HepG2 (cell line): ENCODE data around the gene GINM1. TPM values are rescaled to one million over a fixed set of nuclear protein-coding genes. Genes with fewer than 3 reads are reported as not detected.
A peak's percentile ranks its signal among the peaks of the same experiment; 100 is the strongest.

ENCODE experiments used
- ATAC-seq: fragments of 200-7000 bp; cut with Tn5 transposase; 3 replicates; pipeline ENCODE4 v1.9.1; 2020; ENCODE audit warnings: mild to moderate bottlenecking, moderate library complexity
- BruUV-seq: library from RNA; stranded (reverse); fragments of 400-500 nt; replicated peaks from 2 replicates; lab custom pipeline; 2021; lab: Mats Ljungman, UMichigan
- CTCF ChIA-PET: fragments of 300-600 bp; formaldehyde crosslinking; extraction: SDS; loops from one replicate; lab custom pipeline; 2021; ENCODE audit warnings: low total read pairs, inconsistent platforms, low intra/inter-chr PET ratio; lab: Yijun Ruan, JAX
- POLR2A ChIA-PET: fragments of 350-600 bp; sonication (Branson Sonifier 250); formaldehyde crosslinking; loops from one replicate; lab custom pipeline; 2020; ENCODE audit warnings: antibody characterized with exemption, inconsistent platforms; lab: Yijun Ruan, JAX
- DNase-seq: peaks from one replicate; pipeline ENCODE4 v3.0.0-alpha.2; 2015; ENCODE audit warnings: low spot score
- FAIRE-seq: peaks from 3 replicates; lab custom pipeline; 2011; peaks lifted over from hg19 to GRCh38; lab: Jason Lieb, UNC
- H2AFZ ChIP-seq: one replicate; pipeline ENCODE4 v1.6.1; 2011; ENCODE audit warnings: low read length, inconsistent platforms
- H3K27ac ChIP-seq: fragments of 300-600 bp; 3 replicates; pipeline ENCODE4 v1.8.0; 2011; ENCODE audit warnings: mixed run types, mild to moderate bottlenecking, mixed read lengths, low read length, inconsistent platforms; ENCODE audit not compliant: insufficient read depth; ENCODE audit errors: extremely low read length
- H3K27me3 ChIP-seq, 2 experiments: fragments of 200-600 bp in 1 of 2; 2 replicates in 1 of 2; 3 replicates in 1 of 2; pipeline versions ENCODE4 v1.6.0 to v1.8.0; 2011; ENCODE audit warnings: low read length in 2 of 2, mild to moderate bottlenecking in 2 of 2, moderate library complexity in 2 of 2, inconsistent platforms in 1 of 2; ENCODE audit not compliant: insufficient read depth in 2 of 2, control insufficient read depth in 1 of 2
- H3K36me3 ChIP-seq, 2 experiments: fragments of 200-600 bp in 1 of 2; replicated peaks in 1 of 2; 2 replicates in 1 of 2; 3 replicates in 1 of 2; pipeline versions ENCODE4 v1.5.1 to v1.8.0; 2011; ENCODE audit warnings: low read length in 2 of 2, inconsistent platforms in 1 of 2; ENCODE audit not compliant: insufficient read depth in 2 of 2, control insufficient read depth in 1 of 2
- H3K4me1 ChIP-seq: 2 replicates; pipeline ENCODE4 v1.5.1; 2012; ENCODE audit warnings: low read length, inconsistent platforms; ENCODE audit not compliant: insufficient read depth
- H3K4me2 ChIP-seq: 2 replicates; pipeline ENCODE4 v1.6.0; 2011; ENCODE audit warnings: low read depth, low read length, inconsistent platforms
- H3K4me3 ChIP-seq, 3 experiments: fragments of 200-600 bp in 1 of 3; sonication (generic), shearing (Covaris generic) in 1 of 3; replicated peaks in 1 of 3; 2 replicates each; pipeline ENCODE4 v1.5.1; 2011 to 2016; ENCODE audit warnings: low read length in 3 of 3, inconsistent platforms in 2 of 3, low read depth in 2 of 3, mild to moderate bottlenecking in 2 of 3, control low read depth in 1 of 3, mixed read lengths in 1 of 3; ENCODE audit not compliant: insufficient read depth in 1 of 3
- H3K79me2 ChIP-seq: one replicate; pipeline ENCODE4 v1.6.1; 2011; ENCODE audit warnings: low read length, inconsistent platforms; ENCODE audit not compliant: insufficient read depth
- H3K9ac ChIP-seq: 2 replicates; pipeline ENCODE4 v1.6.0; 2011; ENCODE audit warnings: mild to moderate bottlenecking, low read depth, low read length, inconsistent platforms; ENCODE audit not compliant: insufficient read depth
- H3K9me3 ChIP-seq: 2 replicates; pipeline ENCODE4 v1.5.1; 2012; ENCODE audit warnings: mild to moderate bottlenecking, low read length
- H4K20me1 ChIP-seq: 2 replicates; pipeline ENCODE4 v1.6.0; 2011; ENCODE audit warnings: inconsistent platforms, mild to moderate bottlenecking, low read length, moderate library complexity; ENCODE audit not compliant: insufficient read depth
- BRD4 ChIP-seq: sonication (generic); formaldehyde crosslinking; IDR thresholded peaks from 2 replicates; pipeline ENCODE4 v1.4.0; 2020; ENCODE audit warnings: missing genetic modification reagents
- CBX2 ChIP-seq, 2 experiments: fragments of 200-600 bp in 1 of 2; sonication (generic); formaldehyde crosslinking in 1 of 2; IDR thresholded peaks; 2 replicates each; pipeline versions ENCODE4 v1.7.0 to v1.8.1; 2018 to 2022; ENCODE audit warnings: low read depth in 2 of 2, low read length in 1 of 2, mild to moderate bottlenecking in 1 of 2, missing genetic modification reagents in 1 of 2
- KDM3A ChIP-seq: IDR thresholded peaks from 2 replicates; pipeline ENCODE4 v1.6.1; 2018; ENCODE audit warnings: low read depth, missing compliant biosample characterization
- LCORL ChIP-seq, 2 experiments: fragments of 450-650 bp in 1 of 2; sonication (generic) in 1 of 2; formaldehyde crosslinking in 1 of 2; IDR thresholded peaks; 2 replicates each; pipeline versions ENCODE4 v1.5.0 to v1.6.1; 2017 to 2020; ENCODE audit warnings: antibody characterized with exemption in 1 of 2, missing genetic modification reagents in 1 of 2
- PITX1 ChIP-seq: sonication (generic); formaldehyde crosslinking; IDR thresholded peaks from 2 replicates; pipeline ENCODE4 v1.5.1; 2020; ENCODE audit warnings: mild to moderate bottlenecking, missing genetic modification reagents
- RELA ChIP-seq: sonication (generic); formaldehyde crosslinking; IDR thresholded peaks from 2 replicates; pipeline ENCODE4 v1.4.0; 2020; ENCODE audit warnings: missing genetic modification reagents
- SALL1 ChIP-seq: sonication (generic); formaldehyde crosslinking; IDR thresholded peaks from 2 replicates; pipeline ENCODE4 v1.8.0; 2022; ENCODE audit warnings: mild to moderate bottlenecking, missing genetic modification reagents
- SRSF1 ChIP-seq: fragments of 200-400 bp; formaldehyde crosslinking; optimal IDR thresholded peaks from 2 replicates; pipeline ENCODE3; 2017; ENCODE audit warnings: mild to moderate bottlenecking, low read depth, low read length, moderate library complexity
- TGIF2 ChIP-seq: IDR thresholded peaks from 2 replicates; pipeline ENCODE4 v1.6.1; 2016; ENCODE audit warnings: control low read depth, missing compliant biosample characterization
- TP53 ChIP-seq: sonication (generic); formaldehyde crosslinking; conservative IDR thresholded peaks from 2 replicates; pipeline ENCODE4 v1.4.0; 2020; ENCODE audit warnings: missing genetic modification reagents
- TRIM24 ChIP-seq: sonication (generic); formaldehyde crosslinking; IDR thresholded peaks from 2 replicates; pipeline ENCODE4 v1.8.0; 2022; ENCODE audit warnings: mild to moderate bottlenecking, missing genetic modification reagents
- ZFP62 ChIP-seq: sonication (generic); formaldehyde crosslinking; IDR thresholded peaks from 2 replicates; pipeline ENCODE4 v1.4.0; 2020; ENCODE audit warnings: missing genetic modification reagents
- ZFX ChIP-seq: sonication (generic); formaldehyde crosslinking; IDR thresholded peaks from 2 replicates; pipeline ENCODE4 v1.4.0; 2020; ENCODE audit warnings: mild to moderate bottlenecking, low read depth, missing genetic modification reagents, moderate library complexity
- ZFY ChIP-seq: sonication (generic); formaldehyde crosslinking; IDR thresholded peaks from 2 replicates; pipeline ENCODE4 v1.4.0; 2020; ENCODE audit warnings: missing genetic modification reagents
- ZNF230 ChIP-seq: sonication (generic); formaldehyde crosslinking; IDR thresholded peaks from 2 replicates; pipeline ENCODE4 v1.4.0; 2020; ENCODE audit warnings: mild to moderate bottlenecking, missing genetic modification reagents
- ZNF292 ChIP-seq: sonication (generic); formaldehyde crosslinking; IDR thresholded peaks from 2 replicates; pipeline ENCODE4 v1.8.1; 2022; ENCODE audit warnings: mild to moderate bottlenecking, low read depth, missing genetic modification reagents, borderline replicate concordance
- ZNF451 ChIP-seq: sonication (generic); formaldehyde crosslinking; IDR thresholded peaks from 2 replicates; pipeline ENCODE4 v1.5.0; 2020; ENCODE audit warnings: mild to moderate bottlenecking, missing genetic modification reagents
- ZNF737 ChIP-seq: sonication (generic); formaldehyde crosslinking; IDR thresholded peaks from 2 replicates; pipeline ENCODE4 v1.5.0; 2020; ENCODE audit warnings: missing genetic modification reagents, mild to moderate bottlenecking, borderline replicate concordance
- in situ Hi-C: cut with HindIII; loops from 2 replicates; pipeline ENCODE4 v1.10.0; 2017; ENCODE audit warnings: low pct_unique_long_range_greater_than_20kb; ENCODE audit not compliant: extremely low pct_ligation_motif_present
- intact Hi-C: fragments of 100-400 bp; cut with micrococcal nuclease; formaldehyde crosslinking; loops from one replicate; pipeline ENCODE4 v1.10.0; 2022; ENCODE audit not compliant: unreplicated experiment
- polyA plus RNA-seq, 8 experiments: library from polyadenylated mRNA; depleted of rRNA in 3 of 8; stranded (reverse) in 7 of 8; unstranded in 1 of 8; fragments of >200 nt; fragmentation: Illumina TruSeq in 4 of 8; extraction: Trizol in 4 of 8; gene quantifications; 2 replicates each; pipeline versions ENCODE4 v1.2.1 to v1.2.3, GENCODE V29; 2011 to 2016; ENCODE audit warnings: low read depth in 4 of 8, missing spikeins in 1 of 8, mixed read lengths in 1 of 8; ENCODE audit not compliant: insufficient read depth in 1 of 8
- total RNA-seq, 5 experiments: library from RNA; depleted of rRNA; stranded (reverse); fragments of >200 nt; fragmentation: Illumina TruSeq; extraction: Trizol; gene quantifications; 2 replicates each; pipeline ENCODE4 v1.2.3, GENCODE V29; 2016; ENCODE audit warnings: low read depth in 1 of 5
- TF ChIP-seq, protein P1 (sequence below): sonication (generic); formaldehyde crosslinking; IDR thresholded peaks from 2 replicates; pipeline ENCODE4 v1.5.0; 2020; ENCODE audit warnings: mild to moderate bottlenecking, missing genetic modification reagents, borderline replicate concordance
- TF ChIP-seq, protein P2 (sequence below): sonication (generic); formaldehyde crosslinking; conservative IDR thresholded peaks from 2 replicates; pipeline ENCODE4 v1.8.1; 2023; ENCODE audit warnings: missing genetic modification reagents

GINM1 gene
- total and polyA plus RNA-seq, 2 of the 13 experiments (the other 11 are each of a cell fraction or from before 2014, with no cell fraction given) = 19.4 to 27.5 TPM

DNA sequence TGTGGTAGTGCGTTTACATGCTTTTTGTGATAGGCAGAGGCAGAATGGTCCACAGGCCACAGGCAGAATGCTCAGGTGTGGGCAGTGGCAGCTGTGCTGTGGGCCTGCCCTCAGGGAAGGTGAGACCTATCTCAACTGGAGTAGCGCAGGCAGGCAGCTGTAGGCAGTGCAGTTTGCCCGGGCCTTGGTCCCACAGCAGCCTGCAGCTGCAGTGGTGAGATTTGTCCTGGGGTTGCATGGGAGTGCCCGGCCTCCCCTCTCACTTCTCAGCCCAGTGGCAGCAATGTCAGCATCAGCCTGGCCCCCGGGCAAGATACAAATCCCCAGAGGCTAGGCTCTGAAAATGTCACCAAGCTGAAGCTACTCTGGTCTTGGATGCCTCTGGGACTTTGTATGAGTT, 14.3 kb upstream of the GINM1 start (continued):
- TF ChIP-seq ZNF292 (CRISPR knock-in tag) (0 out of 2 replicates have a peak, but pooled peaks have one; percentile 43), PITX1 (0 out of 2 replicates have a peak, but pooled peaks have one; percentile 7), ZNF737 (CRISPR knock-in tag) (0 out of 2 replicates have a peak, but pooled peaks have one; percentile 65), ZFY (CRISPR knock-in tag) (peak; percentile 54; the same call in 1 of the 2 replicates), BRD4 (CRISPR knock-in tag) (no peak), TP53 (CRISPR knock-in tag) (no peak), ZFX (peak; percentile 60; the same call in 1 of the 2 replicates)
- TF ChIP-seq, protein P1, sequence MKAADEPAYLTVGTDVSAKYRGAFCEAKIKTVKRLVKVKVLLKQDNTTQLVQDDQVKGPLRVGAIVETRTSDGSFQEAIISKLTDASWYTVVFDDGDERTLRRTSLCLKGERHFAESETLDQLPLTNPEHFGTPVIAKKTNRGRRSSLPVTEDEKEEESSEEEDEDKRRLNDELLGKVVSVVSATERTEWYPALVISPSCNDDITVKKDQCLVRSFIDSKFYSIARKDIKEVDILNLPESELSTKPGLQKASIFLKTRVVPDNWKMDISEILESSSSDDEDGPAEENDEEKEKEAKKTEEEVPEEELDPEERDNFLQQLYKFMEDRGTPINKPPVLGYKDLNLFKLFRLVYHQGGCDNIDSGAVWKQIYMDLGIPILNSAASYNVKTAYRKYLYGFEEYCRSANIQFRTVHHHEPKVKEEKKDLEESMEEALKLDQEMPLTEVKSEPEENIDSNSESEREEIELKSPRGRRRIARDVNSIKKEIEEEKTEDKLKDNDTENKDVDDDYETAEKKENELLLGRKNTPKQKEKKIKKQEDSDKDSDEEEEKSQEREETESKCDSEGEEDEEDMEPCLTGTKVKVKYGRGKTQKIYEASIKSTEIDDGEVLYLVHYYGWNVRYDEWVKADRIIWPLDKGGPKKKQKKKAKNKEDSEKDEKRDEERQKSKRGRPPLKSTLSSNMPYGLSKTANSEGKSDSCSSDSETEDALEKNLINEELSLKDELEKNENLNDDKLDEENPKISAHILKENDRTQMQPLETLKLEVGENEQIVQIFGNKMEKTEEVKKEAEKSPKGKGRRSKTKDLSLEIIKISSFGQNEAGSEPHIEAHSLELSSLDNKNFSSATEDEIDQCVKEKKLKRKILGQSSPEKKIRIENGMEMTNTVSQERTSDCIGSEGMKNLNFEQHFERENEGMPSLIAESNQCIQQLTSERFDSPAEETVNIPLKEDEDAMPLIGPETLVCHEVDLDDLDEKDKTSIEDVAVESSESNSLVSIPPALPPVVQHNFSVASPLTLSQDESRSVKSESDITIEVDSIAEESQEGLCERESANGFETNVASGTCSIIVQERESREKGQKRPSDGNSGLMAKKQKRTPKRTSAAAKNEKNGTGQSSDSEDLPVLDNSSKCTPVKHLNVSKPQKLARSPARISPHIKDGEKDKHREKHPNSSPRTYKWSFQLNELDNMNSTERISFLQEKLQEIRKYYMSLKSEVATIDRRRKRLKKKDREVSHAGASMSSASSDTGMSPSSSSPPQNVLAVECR (CRISPR knock-in tag) = 0 out of 2 replicates have a peak, but pooled peaks have one; percentile 42
- TF ChIP-seq, all 625 proteins: peak for 14

DNA sequence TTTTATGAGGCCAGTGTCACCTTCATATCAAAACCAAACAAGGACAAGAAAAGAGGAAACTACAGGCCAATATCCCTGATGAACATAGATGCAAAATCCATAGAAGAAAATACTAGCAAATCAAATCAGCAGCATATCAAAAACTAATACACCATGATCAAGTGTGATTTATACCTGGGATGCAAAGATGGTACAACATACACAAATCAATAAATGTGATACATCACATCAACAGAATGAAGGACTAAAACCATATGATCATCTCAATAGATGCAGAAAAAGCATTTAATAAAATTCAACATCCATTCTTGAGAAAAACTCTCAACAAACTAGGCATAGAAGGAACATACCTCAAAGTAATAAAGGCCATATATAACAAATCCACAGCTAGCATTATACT, 8.1 kb upstream of the GINM1 start:
- H3K79me2 ChIP-seq = no peaks in the 10 kb centered on the region
- POLR2A ChIA-PET = no interaction called here
- no peak for DNase-seq
- no peak overlapping the region for H3K27ac ChIP-seq
- no peak overlapping the region for H3K4me3 ChIP-seq
- H3K9me3 ChIP-seq = no peaks in the 10 kb centered on the region
- H3K9ac ChIP-seq = no peak overlapping the region
- no peaks in the 10 kb centered on the region for H3K36me3 ChIP-seq
- H3K27me3 ChIP-seq = peaks cover 0 to 28% of the 10 kb centered on the region in 2 experiments; a peak in 3 of 5 replicates
- CTCF ChIA-PET = no interaction called here
- in situ Hi-C loops = no loop called here
- no peaks in the 10 kb centered on the region for H4K20me1 ChIP-seq
- intact Hi-C loops = no loop called here
- no peak overlapping the region for H2AFZ ChIP-seq
- H3K4me1 ChIP-seq = peaks cover 3% of the 10 kb centered on the region; the same call in 1 of the 2 replicates
- FAIRE-seq = no peak
- H3K4me2 ChIP-seq = no peak overlapping the region
- BruUV-seq = no TSS peak
- no peak for ATAC-seq
- TF ChIP-seq KDM3A (CRISPR knock-in tag) (no peak), TGIF2 (CRISPR knock-in tag) (no peak), SRSF1 (no peak), RELA (no peak), ZFP62 (CRISPR knock-in tag) (no peak), CBX2 (IDR thresholded peaks at IDR 0.05; ENCODE audit: low read depth, low read length) (no peak), CBX2 (CRISPR knock-in tag; IDR thresholded peaks at IDR 0.05; ENCODE audit: low read depth) (no peak), SALL1 (CRISPR knock-in tag) (no peak), ZNF230 (CRISPR knock-in tag) (no peak), LCORL (IDR thresholded peaks at IDR 0.05) (no peak), LCORL (CRISPR knock-in tag; IDR thresholded peaks at IDR 0.05) (no peak), ZNF451 (CRISPR knock-in tag) (no peak), TRIM24 (CRISPR knock-in tag) (no peak)
- TF ChIP-seq, protein P2, sequence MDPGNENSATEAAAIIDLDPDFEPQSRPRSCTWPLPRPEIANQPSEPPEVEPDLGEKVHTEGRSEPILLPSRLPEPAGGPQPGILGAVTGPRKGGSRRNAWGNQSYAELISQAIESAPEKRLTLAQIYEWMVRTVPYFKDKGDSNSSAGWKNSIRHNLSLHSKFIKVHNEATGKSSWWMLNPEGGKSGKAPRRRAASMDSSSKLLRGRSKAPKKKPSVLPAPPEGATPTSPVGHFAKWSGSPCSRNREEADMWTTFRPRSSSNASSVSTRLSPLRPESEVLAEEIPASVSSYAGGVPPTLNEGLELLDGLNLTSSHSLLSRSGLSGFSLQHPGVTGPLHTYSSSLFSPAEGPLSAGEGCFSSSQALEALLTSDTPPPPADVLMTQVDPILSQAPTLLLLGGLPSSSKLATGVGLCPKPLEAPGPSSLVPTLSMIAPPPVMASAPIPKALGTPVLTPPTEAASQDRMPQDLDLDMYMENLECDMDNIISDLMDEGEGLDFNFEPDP (CRISPR knock-in tag) = no peak
